Measurements from ENCODE around the gene KIF26B.
"Not testable (repeated sequence)": the region's sequence is repeated elsewhere in the genome, so short reads cannot be mapped to it uniquely, and the experiment has no call there.

Gene KIF26B

GRCh38 chr1:245397771-245398170, 243.0 kb downstream of the KIF26B start:
- H3K27ac ChIP-seq: no peak overlapping the region
- no peak for TF ChIP-seq CTCF (conservative IDR thresholded peaks at IDR 0.05)

DNA sequence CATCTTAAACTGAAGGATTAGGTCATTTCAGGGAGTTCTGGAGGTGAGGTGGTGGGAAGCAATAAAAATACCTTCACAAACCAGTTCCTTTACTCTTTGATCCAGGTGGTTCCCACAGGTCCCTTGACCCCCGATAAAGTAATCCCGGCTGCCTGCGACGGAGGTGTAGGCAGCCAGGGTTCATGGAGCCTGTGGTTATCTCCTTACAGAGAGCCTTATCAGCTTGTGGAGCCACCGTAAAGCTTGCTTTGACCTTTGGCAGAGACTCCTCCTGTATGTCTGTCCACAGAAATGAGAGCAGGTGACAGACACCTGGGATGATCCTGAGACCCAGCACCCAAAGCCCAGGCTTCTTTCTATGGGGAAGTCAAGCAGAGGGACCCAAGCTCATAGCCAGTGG, 243.4 kb downstream of the KIF26B start:
- no peak for TF ChIP-seq CTCF (conservative IDR thresholded peaks at IDR 0.05)
- H3K27ac ChIP-seq: no peak overlapping the region

- no peak for TF ChIP-seq CTCF (conservative IDR thresholded peaks at IDR 0.05)
- no peak overlapping the region for H3K27ac ChIP-seq
Observed at GRCh38 chr1:245401881-245402587, 247.2 kb downstream of the KIF26B start.

- not testable (repeated sequence) for H3K27ac ChIP-seq
Observed at GRCh38 chr1:245402998-245403397, 248.2 kb downstream of the KIF26B start.

- no peak overlapping the region for H3K27ac ChIP-seq
- no peak for TF ChIP-seq CTCF (conservative IDR thresholded peaks at IDR 0.05)
Observed at GRCh38 chr1:245404527-245404926, 249.7 kb downstream of the KIF26B start.

- no peak overlapping the region for H3K27ac ChIP-seq
- no peak for TF ChIP-seq CTCF (conservative IDR thresholded peaks at IDR 0.05)
Observed at GRCh38 chr1:245404952-245405351, 250.2 kb downstream of the KIF26B start.

DNA sequence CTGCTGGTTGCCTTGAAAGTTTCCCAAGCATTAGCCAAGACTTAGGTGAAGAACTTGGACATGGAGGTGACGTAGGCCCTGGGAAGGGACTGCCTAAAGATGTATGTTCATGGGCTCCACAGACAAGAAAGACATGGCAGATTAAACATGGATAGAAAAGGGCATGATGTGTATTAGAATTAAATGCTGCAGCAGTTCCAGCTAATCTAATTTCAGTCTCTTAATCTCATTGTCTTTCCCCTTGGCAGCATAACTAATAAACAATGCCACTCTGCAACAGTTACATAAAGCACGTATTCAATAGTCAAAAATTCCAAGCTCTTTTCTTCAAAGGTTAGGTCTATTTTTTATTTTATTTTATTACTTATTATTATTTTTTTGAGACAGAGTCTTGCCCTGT, 251.6 kb downstream of the KIF26B start:
- no peak overlapping the region for H3K27ac ChIP-seq

More for the DNA sequence above, 251.6 kb downstream of the KIF26B start:
- no peak for TF ChIP-seq CTCF (conservative IDR thresholded peaks at IDR 0.05)

Measured in VCaP (cell line).